Choroid plexus epithelial cell (primary cell): ENCODE results near the gene DUSP1.

Experiments
- DNase-seq: peaks from one replicate; pipeline ENCODE4 v3.0.0-alpha.2; 2010; ENCODE audit warnings: low read depth
- H3K4me3 ChIP-seq: 2 replicates; pipeline ENCODE4 v1.5.1; 2011; ENCODE audit warnings: low read depth, mild to moderate bottlenecking, control low read depth, low read length, moderate library complexity
- CTCF ChIP-seq: conservative IDR thresholded peaks from 2 replicates; pipeline ENCODE4 v1.5.1; 2011; ENCODE audit warnings: low read depth, mild to moderate bottlenecking, control low read depth, inconsistent platforms, low read length, moderate library complexity

Gene DUSP1, protein sequence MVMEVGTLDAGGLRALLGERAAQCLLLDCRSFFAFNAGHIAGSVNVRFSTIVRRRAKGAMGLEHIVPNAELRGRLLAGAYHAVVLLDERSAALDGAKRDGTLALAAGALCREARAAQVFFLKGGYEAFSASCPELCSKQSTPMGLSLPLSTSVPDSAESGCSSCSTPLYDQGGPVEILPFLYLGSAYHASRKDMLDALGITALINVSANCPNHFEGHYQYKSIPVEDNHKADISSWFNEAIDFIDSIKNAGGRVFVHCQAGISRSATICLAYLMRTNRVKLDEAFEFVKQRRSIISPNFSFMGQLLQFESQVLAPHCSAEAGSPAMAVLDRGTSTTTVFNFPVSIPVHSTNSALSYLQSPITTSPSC

GRCh38 chr5:172770675-172771438 is at the start of gene DUSP1:
DUSP1 (minus strand) TSS chr5:172771195; CDS start chr5:172770952, 243 bp downstream.
- TF ChIP-seq CTCF, result peak; percentile 17
- DNase-seq, result peak; percentile 99
- H3K4me3 ChIP-seq, result peak within 1 kb of the TSS; percentile 76

GRCh38 chr5:172820046-172820767 is 49.2 kb upstream of the DUSP1 start:
- H3K4me3 ChIP-seq, result no peak overlapping the region
- DNase-seq, result peak; percentile 70
- no peak for TF ChIP-seq CTCF

DNA sequence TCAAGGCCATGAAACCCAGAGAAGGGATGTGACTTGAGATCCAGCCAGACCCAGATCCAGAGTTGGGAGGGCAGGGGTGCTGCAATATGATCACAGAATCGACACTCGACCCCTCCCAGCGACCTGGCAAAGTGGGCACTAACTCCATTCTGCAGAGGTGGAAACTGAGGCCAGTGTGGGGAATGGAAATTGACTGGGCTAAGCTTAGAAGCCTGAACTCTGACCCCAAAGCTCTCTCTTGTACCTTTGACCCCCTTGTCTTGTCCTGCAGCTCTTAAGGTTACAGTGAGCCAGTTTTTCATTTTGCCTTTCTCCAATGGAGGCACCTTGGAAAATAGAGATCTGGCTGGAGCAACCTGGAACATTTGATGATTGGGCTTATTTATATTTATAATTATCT is 48.6 kb upstream of the DUSP1 start:
- TF ChIP-seq CTCF, result no peak
- no peak for DNase-seq
- no peak overlapping the region for H3K4me3 ChIP-seq

GRCh38 chr5:172818081-172818480 is 47.1 kb upstream of the DUSP1 start:
- H3K4me3 ChIP-seq, result no peak overlapping the region
- DNase-seq, result no peak

DNA sequence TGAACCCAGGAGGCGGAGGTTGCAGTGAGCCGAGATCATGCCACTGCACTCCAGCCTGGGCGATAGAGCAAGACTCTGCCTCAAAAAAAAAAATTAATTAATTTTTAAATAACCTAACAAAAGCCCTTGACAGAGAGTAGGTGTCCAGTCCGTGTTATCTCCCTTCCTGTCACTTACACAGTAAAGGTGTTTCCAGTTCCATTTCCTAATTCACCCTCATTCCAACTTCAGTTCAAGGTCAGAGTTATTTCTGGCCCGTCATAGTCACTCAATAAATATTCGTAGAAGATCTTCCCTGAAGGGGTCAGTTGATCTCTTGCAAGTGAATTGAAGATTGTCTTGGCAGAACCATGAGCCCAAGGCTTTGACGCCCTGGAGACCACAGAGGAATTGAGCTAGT is 46.7 kb upstream of the DUSP1 start:
- no peak overlapping the region for H3K4me3 ChIP-seq
- DNase-seq, result no peak
- no peak for TF ChIP-seq CTCF

More at GRCh38 chr5:172818081-172818480, 47.1 kb upstream of the DUSP1 start:
- no peak for TF ChIP-seq CTCF

GRCh38 chr5:172816925-172817562 is 46.0 kb upstream of the DUSP1 start:
- H3K4me3 ChIP-seq, result no peak overlapping the region
- peak; percentile 84 for DNase-seq
- TF ChIP-seq CTCF, result no peak
